ENCODE measurements around the gene NCOA3.

DNA sequence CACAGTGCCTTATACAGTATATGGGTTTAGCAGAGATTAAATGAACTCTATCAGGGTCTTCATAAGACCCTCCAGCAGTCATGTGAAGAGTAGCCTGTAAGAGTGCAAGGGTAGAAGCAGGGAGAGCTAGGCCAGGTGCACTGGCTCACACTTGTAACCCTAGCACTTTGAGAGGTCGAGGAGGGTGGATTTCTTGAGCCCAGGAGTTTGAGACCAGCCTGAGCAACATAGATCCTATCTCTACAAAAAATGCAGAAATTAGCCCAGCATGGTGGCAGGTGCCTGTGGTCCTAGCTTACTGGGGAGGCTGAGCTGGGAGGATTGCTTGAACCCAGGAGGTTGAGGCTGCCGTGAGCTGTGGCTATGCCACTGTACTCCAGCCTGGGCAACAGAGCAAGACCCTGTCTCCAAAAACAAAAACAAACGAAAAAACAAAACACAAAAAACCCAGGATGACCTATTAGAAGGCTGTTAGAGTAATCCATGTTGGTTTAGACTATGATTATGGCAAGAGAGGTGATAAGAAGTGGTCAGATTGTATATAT, 31.9 kb downstream of the NCOA3 start:
- no peak for TF ChIP-seq POLR2AphosphoS5 (IDR thresholded peaks at IDR 0.05)
- TF ChIP-seq, protein P1, sequence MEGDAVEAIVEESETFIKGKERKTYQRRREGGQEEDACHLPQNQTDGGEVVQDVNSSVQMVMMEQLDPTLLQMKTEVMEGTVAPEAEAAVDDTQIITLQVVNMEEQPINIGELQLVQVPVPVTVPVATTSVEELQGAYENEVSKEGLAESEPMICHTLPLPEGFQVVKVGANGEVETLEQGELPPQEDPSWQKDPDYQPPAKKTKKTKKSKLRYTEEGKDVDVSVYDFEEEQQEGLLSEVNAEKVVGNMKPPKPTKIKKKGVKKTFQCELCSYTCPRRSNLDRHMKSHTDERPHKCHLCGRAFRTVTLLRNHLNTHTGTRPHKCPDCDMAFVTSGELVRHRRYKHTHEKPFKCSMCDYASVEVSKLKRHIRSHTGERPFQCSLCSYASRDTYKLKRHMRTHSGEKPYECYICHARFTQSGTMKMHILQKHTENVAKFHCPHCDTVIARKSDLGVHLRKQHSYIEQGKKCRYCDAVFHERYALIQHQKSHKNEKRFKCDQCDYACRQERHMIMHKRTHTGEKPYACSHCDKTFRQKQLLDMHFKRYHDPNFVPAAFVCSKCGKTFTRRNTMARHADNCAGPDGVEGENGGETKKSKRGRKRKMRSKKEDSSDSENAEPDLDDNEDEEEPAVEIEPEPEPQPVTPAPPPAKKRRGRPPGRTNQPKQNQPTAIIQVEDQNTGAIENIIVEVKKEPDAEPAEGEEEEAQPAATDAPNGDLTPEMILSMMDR (IDR thresholded peaks at IDR 0.05), result no peak
